ENCODE results near the gene SOX10.
"Not testable (repeated sequence)": the region's sequence is repeated elsewhere in the genome, so short reads cannot be mapped to it uniquely, and the experiment has no call there.

Gene SOX10

GRCh38 chr22:37959231-37959825, 25.0 kb downstream of the SOX10 start:
- no peak for DNase-seq

GRCh38 chr22:37957232-37957631, 27.1 kb downstream of the SOX10 start:
- no peak for DNase-seq

GRCh38 chr22:37955825-37956397, 28.4 kb downstream of the SOX10 start:
- DNase-seq = not testable (repeated sequence)

- DNase-seq = no peak
Measured at GRCh38 chr22:37954686-37955085, 29.7 kb downstream of the SOX10 start.

GRCh38 chr22:37953437-37954179, 30.7 kb downstream of the SOX10 start, which contains the start of the genes C22orf23 and POLR2F:
TSS of gene C22orf23 (minus strand) at chr22:37953601. CDS start at chr22:37953149, 452 bp downstream.
TSS of gene POLR2F (plus strand) at chr22:37953699. CDS start at chr22:37953788, 89 bp downstream.
- DNase-seq = peak; percentile 89

GRCh38 chr22:37953062-37953436, 31.3 kb downstream of the SOX10 start:
- DNase-seq = no peak

GRCh38 chr22:37952629-37953028, 31.7 kb downstream of the SOX10 start:
- not testable (repeated sequence) for DNase-seq

- no peak for DNase-seq
Measured at GRCh38 chr22:37951305-37951704, 33.0 kb downstream of the SOX10 start.

GRCh38 chr22:37947142-37947795, 37.1 kb downstream of the SOX10 start:
- not testable (repeated sequence) for DNase-seq

- DNase-seq = not testable (repeated sequence)
Measured at GRCh38 chr22:37944423-37944822, 39.9 kb downstream of the SOX10 start.

GRCh38 chr22:37943825-37944198, 40.5 kb downstream of the SOX10 start:
- DNase-seq = no peak

- no peak for DNase-seq
Measured at GRCh38 chr22:37943136-37943824, 41.1 kb downstream of the SOX10 start.

- DNase-seq = no peak
Measured at GRCh38 chr22:37942133-37942532, 42.2 kb downstream of the SOX10 start.

- DNase-seq = no peak
Measured at GRCh38 chr22:37940698-37941376, 43.5 kb downstream of the SOX10 start.

GRCh38 chr22:37933711-37934376, 50.5 kb downstream of the SOX10 start:
- peak; percentile 64 for DNase-seq

GRCh38 chr22:37932821-37933578, 51.4 kb downstream of the SOX10 start:
- no peak for DNase-seq

- no peak for DNase-seq
Measured at GRCh38 chr22:37932401-37932800, 52.0 kb downstream of the SOX10 start.

- no peak for DNase-seq
Measured at GRCh38 chr22:37931893-37932389, 52.4 kb downstream of the SOX10 start.

GRCh38 chr22:37930952-37931440, 53.4 kb downstream of the SOX10 start:
- no peak for DNase-seq

GRCh38 chr22:37930270-37930951, 53.9 kb downstream of the SOX10 start:
- DNase-seq = no peak

Measured in GDM1 (cell line).